Choroid plexus epithelial cell (primary cell): ENCODE measurements around the gene HTR3D.

Experiments
- DNase-seq: peaks from one replicate; pipeline ENCODE4 v3.0.0-alpha.2; 2010; ENCODE audit warnings: low read depth
- H3K4me3 ChIP-seq: 2 replicates; pipeline ENCODE4 v1.5.1; 2011; ENCODE audit warnings: low read depth, mild to moderate bottlenecking, control low read depth, low read length, moderate library complexity
- CTCF ChIP-seq: conservative IDR thresholded peaks from 2 replicates; pipeline ENCODE4 v1.5.1; 2011; ENCODE audit warnings: low read depth, mild to moderate bottlenecking, control low read depth, inconsistent platforms, low read length, moderate library complexity

Gene HTR3D, protein sequence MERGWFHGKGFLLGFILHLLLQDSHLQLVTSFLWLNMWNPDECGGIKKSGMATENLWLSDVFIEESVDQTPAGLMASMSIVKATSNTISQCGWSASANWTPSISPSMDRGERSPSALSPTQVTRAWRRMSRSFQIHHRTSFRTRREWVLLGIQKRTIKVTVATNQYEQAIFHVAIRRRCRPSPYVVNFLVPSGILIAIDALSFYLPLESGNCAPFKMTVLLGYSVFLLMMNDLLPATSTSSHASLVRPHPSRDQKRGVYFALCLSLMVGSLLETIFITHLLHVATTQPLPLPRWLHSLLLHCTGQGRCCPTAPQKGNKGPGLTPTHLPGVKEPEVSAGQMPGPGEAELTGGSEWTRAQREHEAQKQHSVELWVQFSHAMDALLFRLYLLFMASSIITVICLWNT

GRCh38 chr3:184031187-184031792 lies at the start of gene HTR3D:
TSS of gene HTR3D (plus strand) at chr3:184031742. CDS start at chr3:184031742, 0 bp downstream.
- TF ChIP-seq CTCF = no peak
- no peak within 1 kb of the TSS for H3K4me3 ChIP-seq
- no peak for DNase-seq

GRCh38 chr3:183981990-183982644 lies 49.4 kb upstream of the HTR3D start:
- no peak overlapping the region for H3K4me3 ChIP-seq
- DNase-seq = no peak
- TF ChIP-seq CTCF = no peak

- no peak for TF ChIP-seq CTCF
- no peak for DNase-seq
Measured at GRCh38 chr3:183984127-183984740, 47.3 kb upstream of the HTR3D start.

GRCh38 chr3:183984749-183985729 lies 46.5 kb upstream of the HTR3D start:
- TF ChIP-seq CTCF = no peak
- H3K4me3 ChIP-seq = no peak overlapping the region
- DNase-seq = peak; percentile 33

More at GRCh38 chr3:183984127-183984740, 47.3 kb upstream of the HTR3D start:
- H3K4me3 ChIP-seq = no peak overlapping the region

DNA sequence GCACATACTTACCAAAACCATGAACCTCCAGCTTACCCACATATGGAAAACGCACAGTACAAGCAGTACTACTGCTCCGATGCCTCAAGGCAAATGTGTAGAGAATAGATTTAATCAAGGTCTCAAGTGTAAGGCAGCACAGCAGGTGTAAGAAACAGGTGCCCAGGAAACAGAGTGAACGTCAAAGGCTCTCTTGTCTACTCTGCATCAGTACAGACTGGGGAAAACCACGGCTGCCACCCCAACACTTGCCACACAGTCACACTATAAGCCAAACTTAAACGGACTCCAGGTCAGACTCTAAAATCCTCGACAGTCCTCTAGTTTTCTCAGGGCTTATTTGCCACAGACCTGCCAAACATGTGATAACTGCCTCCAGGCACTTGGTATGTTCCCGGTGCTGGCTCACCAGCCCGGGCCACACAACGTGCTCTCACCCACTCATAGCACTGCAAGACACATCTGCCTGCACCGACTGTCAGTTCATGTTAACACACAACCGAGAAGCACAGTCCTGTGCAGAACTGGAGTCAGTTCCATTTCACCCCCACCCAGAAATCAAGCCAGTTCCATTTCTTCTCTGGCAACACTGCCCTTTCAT lies 44.4 kb upstream of the HTR3D start:
- no peak for TF ChIP-seq CTCF
- no peak for DNase-seq

More for the DNA sequence above, 44.4 kb upstream of the HTR3D start:
- H3K4me3 ChIP-seq = no peak overlapping the region
